Activated naive CD4-positive, alpha-beta T cell treated with anti-CD3 and anti-CD28 coated beads, Interleukin-2, amount 10 ng/mL, durations not matched to agents 7 days and 5 days (primary cell): ENCODE measurements around the gene STYXL2.
A peak's percentile ranks its signal among the peaks of the same experiment; 100 is the strongest.

ENCODE experiments used
- CTCF ChIA-PET: fragments of 350-600 bp; sonication (Branson Sonifier 250); formaldehyde crosslinking; loops from one replicate; lab custom pipeline; 2021; ENCODE audit warnings: antibody characterized with exemption; lab: Charles Lee
- DNase-seq: peaks from one replicate; pipeline ENCODE4 v3.0.0-alpha.2; 2020
- H3K27ac Mint-ChIP-seq: one replicate; pipeline ENCODE4 v1.8.0; 2021; ENCODE audit warnings: mild to moderate bottlenecking, moderate library complexity, mixed read lengths
- H3K27me3 Mint-ChIP-seq: one replicate; pipeline ENCODE4 v1.8.0; 2021; ENCODE audit warnings: mild to moderate bottlenecking, mixed read lengths
- H3K36me3 Mint-ChIP-seq: one replicate; pipeline ENCODE4 v1.8.0; 2021; ENCODE audit warnings: mixed read lengths
- H3K4me1 Mint-ChIP-seq: one replicate; pipeline ENCODE4 v1.8.0; 2021; ENCODE audit warnings: mixed read lengths
- H3K4me3 Mint-ChIP-seq: one replicate; pipeline ENCODE4 v1.8.0; 2021; ENCODE audit warnings: mild to moderate bottlenecking, moderate library complexity, mixed read lengths
- H3K9me3 Mint-ChIP-seq: one replicate; pipeline ENCODE4 v1.8.0; 2021; ENCODE audit warnings: mixed read lengths

Gene STYXL2

DNA sequence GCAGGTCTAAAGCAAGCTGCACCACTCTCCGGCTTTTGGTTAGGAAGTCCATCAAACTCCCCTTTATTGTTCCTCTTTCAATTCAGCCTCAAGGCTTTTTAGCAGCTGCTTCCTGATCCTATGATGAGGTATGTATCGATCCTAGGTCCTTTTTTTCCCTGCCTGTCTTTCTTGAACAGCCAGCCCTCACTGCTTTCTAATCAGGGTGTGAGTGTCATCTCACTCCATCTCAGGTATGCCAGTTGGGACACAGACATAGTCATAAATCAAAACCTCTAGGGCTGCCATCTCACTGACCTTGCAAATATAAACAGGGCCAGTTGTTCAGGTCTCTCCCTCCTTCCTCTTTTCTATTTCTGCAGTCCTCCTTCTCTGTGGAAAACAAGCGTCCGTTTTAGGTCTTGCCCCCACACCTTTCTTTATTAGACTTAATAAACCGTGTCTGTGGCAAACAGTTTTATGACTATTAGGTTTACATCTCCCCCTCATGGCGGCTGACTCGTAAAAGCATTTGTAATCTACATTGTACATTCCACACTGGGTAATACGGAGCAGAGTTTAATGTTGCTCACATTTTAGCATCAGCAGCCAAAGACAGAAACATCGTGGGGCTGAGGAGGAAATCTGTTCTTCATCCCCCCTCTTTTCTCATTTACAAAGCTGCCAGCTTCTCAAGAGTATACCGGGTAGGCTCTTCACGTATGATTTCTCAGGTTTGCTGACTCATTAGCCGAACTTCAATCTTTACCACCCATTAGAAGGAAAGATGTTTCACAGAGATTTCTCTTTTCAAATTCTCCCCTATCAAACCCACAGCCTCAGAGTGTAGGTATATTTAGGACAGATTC lies 11.6 kb downstream of the STYXL2 start:
- DNase-seq, result no peak
- peaks cover 6% of the 10 kb centered on the region for H3K9me3 Mint-ChIP-seq
- peaks cover 4% of the 10 kb centered on the region for H3K27me3 Mint-ChIP-seq
- H3K4me1 Mint-ChIP-seq, result peaks cover 58% of the 10 kb centered on the region
- CTCF ChIA-PET, result interaction anchor here (1.2 kb wide), 2 partner anchors 16 to 46 kb away, joined by 4 to 5 read pairs; no protein-coding TSS in a partner anchor
- H3K27ac Mint-ChIP-seq, result peak overlapping the region; percentile 31
- H3K36me3 Mint-ChIP-seq, result peaks cover 6% of the 10 kb centered on the region
- no peak overlapping the region for H3K4me3 Mint-ChIP-seq

DNA sequence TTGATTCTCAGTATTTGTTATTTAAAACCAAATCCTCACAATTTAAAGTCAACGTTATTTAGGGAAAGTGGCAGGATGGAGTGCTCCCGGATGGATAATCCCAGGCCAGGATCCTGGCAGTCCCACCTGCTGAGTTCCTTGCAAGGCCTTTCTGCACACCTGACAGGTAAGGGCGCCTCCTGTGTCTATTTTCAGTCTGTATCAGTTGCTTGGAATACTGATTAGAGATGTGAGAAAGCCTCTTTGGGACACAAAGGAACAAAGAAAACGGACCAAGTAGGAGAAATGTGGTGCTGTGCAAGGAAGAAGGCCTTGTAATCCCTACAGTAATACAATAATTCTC lies 12.2 kb downstream of the STYXL2 start:
- Mint-ChIP-seq H3K36me3 (peaks cover 6% of the 10 kb centered on the region), H3K27me3 (peaks cover 4% of the 10 kb centered on the region), H3K27ac (no peak overlapping the region), H3K4me3 (no peak overlapping the region), H3K4me1 (peaks cover 64% of the 10 kb centered on the region), H3K9me3 (peaks cover 11% of the 10 kb centered on the region)
- no peak for DNase-seq
- CTCF ChIA-PET, result no interaction called here

DNA sequence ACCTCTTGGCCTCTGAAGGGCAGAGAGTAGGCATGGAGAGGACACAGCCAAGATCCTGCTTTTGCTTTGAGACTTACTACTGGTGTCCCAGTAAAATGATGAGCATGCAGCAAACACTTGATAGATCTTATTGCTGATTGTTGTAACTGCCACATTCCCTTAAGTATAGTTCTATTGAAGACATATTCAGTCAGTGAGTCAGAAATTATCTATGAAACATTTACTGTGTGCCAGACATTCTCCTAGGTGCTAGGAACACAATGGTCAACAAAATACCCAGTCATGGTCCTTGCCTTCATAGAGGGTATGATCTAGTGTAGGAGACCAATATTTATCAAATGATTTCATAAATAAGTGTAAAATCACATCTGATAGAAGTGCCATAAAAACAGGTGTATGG lies 13.6 kb downstream of the STYXL2 start:
- peaks cover 75% of the 10 kb centered on the region for H3K4me1 Mint-ChIP-seq
- CTCF ChIA-PET, result interaction anchor here (0.6 kb wide), 1 partner anchor 9 kb away, joined by 3 read pairs; no protein-coding TSS in a partner anchor

DNA sequence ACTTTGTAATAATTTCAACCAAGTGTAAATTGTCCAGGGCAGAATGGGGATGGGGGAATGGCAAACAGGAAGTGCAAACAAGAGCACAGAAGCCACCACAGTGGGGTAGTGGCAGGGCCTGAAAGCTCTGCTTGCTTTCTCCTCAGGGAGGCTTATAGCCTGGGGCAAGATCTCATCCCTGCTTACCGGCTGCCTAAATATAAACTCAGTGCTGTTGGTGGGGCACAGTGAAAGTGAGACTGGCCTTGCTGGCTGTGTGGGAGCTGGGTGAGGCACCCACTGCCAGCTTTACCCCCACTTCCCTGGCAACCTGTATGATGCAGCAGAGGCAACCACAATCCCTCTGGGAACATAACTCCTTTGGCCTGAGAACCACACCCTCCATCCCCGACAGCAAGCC lies 15.2 kb downstream of the STYXL2 start:
- Mint-ChIP-seq H3K9me3 (peaks cover 11% of the 10 kb centered on the region), H3K27me3 (peaks cover 21% of the 10 kb centered on the region), H3K4me3 (no peak overlapping the region), H3K36me3 (peaks cover 4% of the 10 kb centered on the region), H3K4me1 (peaks cover 65% of the 10 kb centered on the region), H3K27ac (no peak overlapping the region)
- CTCF ChIA-PET, result interaction anchor here (0.7 to 2.0 kb wide), 8 partner anchors 12 to 408 kb away, joined by 3 to 8 read pairs (median 4); partner anchors contain the start of genes GPA33 and POU2F1
- DNase-seq, result peak; percentile 37

More for the DNA sequence above, 13.6 kb downstream of the STYXL2 start:
- no peak for DNase-seq
- Mint-ChIP-seq H3K27me3 (peaks cover 11% of the 10 kb centered on the region), H3K36me3 (peaks cover 6% of the 10 kb centered on the region), H3K27ac (no peak overlapping the region), H3K4me3 (no peak overlapping the region), H3K9me3 (peaks cover 11% of the 10 kb centered on the region)

DNA sequence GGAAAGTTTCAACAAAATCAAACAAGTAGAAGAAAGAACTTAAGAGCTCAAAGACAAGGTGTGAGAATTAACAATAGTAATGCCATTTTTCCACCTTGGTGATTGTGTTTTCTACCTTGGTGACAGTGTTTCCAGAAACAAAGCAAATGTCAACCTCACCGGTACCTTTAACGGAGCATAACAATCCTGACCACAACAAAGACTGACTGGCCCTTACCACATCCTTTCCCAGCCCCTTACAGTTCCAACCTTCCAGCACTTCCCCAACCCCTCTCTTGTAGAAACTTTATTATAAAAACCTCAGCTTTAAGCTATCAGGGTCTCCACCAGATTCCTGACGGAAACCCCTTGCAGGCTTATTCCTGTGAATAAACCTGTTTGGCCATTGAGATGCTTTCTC lies 16.7 kb downstream of the STYXL2 start:
- peak; percentile 64 for DNase-seq
- H3K4me3 Mint-ChIP-seq, result peak overlapping the region; percentile 5
- peaks cover 11% of the 10 kb centered on the region for H3K9me3 Mint-ChIP-seq
- H3K36me3 Mint-ChIP-seq, result peaks cover 4% of the 10 kb centered on the region
- H3K27me3 Mint-ChIP-seq, result peaks cover 36% of the 10 kb centered on the region
- H3K4me1 Mint-ChIP-seq, result peaks cover 50% of the 10 kb centered on the region
- CTCF ChIA-PET, result interaction anchor here (1.3 to 1.6 kb wide), 2 partner anchors 44 to 110 kb away, joined by 4 read pairs; partner anchors contain the start of gene POU2F1
- peak overlapping the region; percentile 79 for H3K27ac Mint-ChIP-seq

DNA sequence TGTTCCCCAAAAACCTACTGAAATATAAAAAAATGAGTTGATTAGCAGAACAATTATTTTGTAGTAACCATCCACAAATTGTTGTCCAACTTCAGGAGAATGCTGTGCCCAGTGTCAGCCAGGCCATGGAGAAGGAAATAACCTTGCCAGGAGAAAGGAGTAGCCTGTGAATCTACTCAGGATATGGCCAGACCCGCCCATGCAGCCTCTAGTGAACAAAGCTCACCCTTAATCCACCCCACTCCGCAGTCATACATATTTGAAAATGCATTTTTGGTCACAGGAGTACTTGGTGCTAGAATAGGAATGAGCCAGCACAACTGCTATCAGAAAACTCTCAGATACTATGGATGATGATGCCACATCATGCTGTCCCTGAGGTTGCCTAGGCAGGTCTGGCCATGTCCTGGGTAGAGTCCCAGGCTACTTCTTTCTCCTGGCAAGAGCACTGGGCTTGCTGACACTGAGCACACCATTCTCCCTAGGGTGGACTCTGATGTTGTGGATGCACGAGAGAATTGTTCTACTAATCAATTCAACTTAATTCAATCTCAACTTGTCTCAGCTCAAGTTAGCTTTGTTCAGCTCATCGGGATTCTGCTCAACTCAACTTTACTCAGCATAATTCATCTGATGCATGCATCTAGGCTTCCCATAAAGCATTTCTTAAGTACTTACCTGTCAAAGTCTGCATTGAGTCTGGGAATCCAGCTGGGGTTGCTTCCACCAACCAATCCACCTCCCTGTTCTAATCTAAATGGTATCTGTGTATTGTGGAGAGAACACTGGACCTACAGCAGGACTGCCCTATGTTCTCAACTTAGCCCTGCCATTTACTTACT lies 18.2 kb downstream of the STYXL2 start:
- H3K27ac Mint-ChIP-seq, result no peak overlapping the region
- peaks cover 11% of the 10 kb centered on the region for H3K9me3 Mint-ChIP-seq
- H3K4me3 Mint-ChIP-seq, result no peak overlapping the region
- H3K36me3 Mint-ChIP-seq, result peaks cover 4% of the 10 kb centered on the region
- CTCF ChIA-PET, result interaction anchor here (0.6 kb wide), 2 partner anchors 22 to 27 kb away, joined by 3 read pairs; no protein-coding TSS in a partner anchor
- peaks cover 44% of the 10 kb centered on the region for H3K27me3 Mint-ChIP-seq
- DNase-seq, result no peak
- peaks cover 47% of the 10 kb centered on the region for H3K4me1 Mint-ChIP-seq

DNA sequence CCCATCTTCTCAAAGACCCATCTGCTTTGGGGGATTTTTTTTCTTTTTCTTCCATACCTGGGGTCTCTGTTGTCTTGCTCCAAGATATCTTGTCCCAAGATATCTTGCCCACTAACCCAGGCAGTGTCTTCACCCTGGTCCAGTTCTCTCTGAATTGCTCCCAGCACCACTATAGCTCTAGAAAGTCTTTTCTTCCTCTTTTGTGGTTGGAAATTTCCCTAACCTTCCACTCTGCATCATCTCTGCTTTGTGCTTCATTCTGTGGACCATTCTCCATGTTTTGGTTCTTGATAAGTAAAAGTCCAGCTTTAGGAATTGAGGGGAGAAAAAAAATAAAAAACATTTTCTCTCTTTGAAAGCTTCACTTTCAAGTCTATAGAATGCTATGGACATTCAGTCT lies 20.9 kb downstream of the STYXL2 start:
- Mint-ChIP-seq H3K27ac (no peak overlapping the region), H3K36me3 (no peaks in the 10 kb centered on the region), H3K27me3 (peaks cover 61% of the 10 kb centered on the region), H3K9me3 (peaks cover 11% of the 10 kb centered on the region), H3K4me3 (no peak overlapping the region), H3K4me1 (peaks cover 25% of the 10 kb centered on the region)
- CTCF ChIA-PET, result interaction anchor here (0.7 kb wide), 1 partner anchor 34 kb away, joined by 3 read pairs; no protein-coding TSS in a partner anchor
- no peak for DNase-seq

DNA sequence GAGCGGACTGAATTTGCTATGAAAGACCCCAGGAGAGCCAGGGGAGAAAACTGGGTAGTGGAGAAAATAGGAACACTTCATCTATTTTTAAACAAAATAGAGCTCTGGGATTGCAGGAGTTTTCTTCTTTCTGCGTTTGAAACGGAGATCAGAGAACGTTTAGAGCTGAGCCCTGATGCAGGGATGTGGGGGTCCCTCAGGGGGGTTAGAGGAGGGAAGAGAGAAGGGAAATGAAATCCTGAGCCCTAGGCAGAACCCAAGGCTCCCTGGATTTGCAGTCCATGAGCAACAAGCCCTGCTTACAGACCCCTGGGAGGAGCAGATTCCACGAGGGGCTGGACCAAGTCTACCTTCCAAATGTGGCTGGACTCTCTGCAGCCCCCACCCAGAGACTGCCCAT lies 21.8 kb downstream of the STYXL2 start:
- H3K4me1 Mint-ChIP-seq, result peaks cover 16% of the 10 kb centered on the region
- CTCF ChIA-PET, result interaction anchor here (1.1 to 1.2 kb wide), 2 partner anchors 39 to 54 kb away, joined by 3 to 5 read pairs; no protein-coding TSS in a partner anchor
- no peaks in the 10 kb centered on the region for H3K36me3 Mint-ChIP-seq
- peaks cover 3% of the 10 kb centered on the region for H3K9me3 Mint-ChIP-seq
- no peak overlapping the region for H3K27ac Mint-ChIP-seq
- peaks cover 65% of the 10 kb centered on the region for H3K27me3 Mint-ChIP-seq
- H3K4me3 Mint-ChIP-seq, result no peak overlapping the region
- no peak for DNase-seq

DNA sequence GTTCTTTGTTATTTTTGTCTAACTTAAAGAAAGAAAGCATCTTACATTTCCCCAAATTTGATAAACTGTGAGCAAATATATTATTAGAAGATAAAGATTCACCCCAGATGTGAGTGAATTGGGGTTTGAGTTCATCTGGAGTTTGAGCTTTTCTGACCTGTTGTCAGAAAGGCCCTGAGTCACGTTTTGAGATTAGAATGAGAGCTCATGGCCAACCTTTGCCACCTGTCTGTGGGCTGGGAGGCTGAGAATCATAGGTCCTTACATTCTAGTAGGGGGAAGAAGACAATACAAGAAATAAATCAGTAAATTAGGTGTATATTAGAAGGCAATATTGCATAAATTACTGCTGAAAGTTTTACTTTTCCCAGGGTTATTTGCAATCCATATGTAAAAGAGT lies 22.3 kb downstream of the STYXL2 start:
- H3K4me3 Mint-ChIP-seq, result no peak overlapping the region
- H3K27ac Mint-ChIP-seq, result no peak overlapping the region
- CTCF ChIA-PET, result interaction anchor here (1.1 to 1.2 kb wide), 2 partner anchors 40 to 55 kb away, joined by 3 to 5 read pairs; no protein-coding TSS in a partner anchor
- no peak for DNase-seq
- H3K4me1 Mint-ChIP-seq, result peaks cover 14% of the 10 kb centered on the region
- no peaks in the 10 kb centered on the region for H3K36me3 Mint-ChIP-seq
- H3K27me3 Mint-ChIP-seq, result peaks cover 70% of the 10 kb centered on the region
- no peaks in the 10 kb centered on the region for H3K9me3 Mint-ChIP-seq

DNA sequence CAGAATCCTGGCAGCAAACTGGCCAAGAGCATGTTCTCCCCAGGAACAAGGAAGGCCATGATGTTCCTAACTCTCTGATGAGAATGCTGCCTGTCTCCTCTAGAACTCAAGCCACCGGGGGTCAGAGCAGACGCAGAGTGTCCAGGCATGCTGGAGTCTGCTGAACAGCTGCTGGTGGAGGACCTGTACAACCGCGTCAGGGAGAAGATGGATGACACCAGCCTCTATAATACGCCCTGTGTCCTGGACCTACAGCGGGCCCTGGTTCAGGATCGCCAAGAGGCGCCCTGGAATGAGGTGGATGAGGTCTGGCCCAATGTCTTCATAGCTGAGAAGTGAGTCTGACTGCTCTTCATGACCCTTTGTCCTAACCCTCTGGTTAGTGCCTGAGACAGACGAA lies 23.4 kb downstream of the STYXL2 start:
- no peak overlapping the region for H3K27ac Mint-ChIP-seq
- peaks cover 76% of the 10 kb centered on the region for H3K27me3 Mint-ChIP-seq
- no peak overlapping the region for H3K4me3 Mint-ChIP-seq
- H3K9me3 Mint-ChIP-seq, result no peaks in the 10 kb centered on the region
- CTCF ChIA-PET, result no interaction called here
- H3K36me3 Mint-ChIP-seq, result no peaks in the 10 kb centered on the region
- peaks cover 14% of the 10 kb centered on the region for H3K4me1 Mint-ChIP-seq
- DNase-seq, result no peak

DNA sequence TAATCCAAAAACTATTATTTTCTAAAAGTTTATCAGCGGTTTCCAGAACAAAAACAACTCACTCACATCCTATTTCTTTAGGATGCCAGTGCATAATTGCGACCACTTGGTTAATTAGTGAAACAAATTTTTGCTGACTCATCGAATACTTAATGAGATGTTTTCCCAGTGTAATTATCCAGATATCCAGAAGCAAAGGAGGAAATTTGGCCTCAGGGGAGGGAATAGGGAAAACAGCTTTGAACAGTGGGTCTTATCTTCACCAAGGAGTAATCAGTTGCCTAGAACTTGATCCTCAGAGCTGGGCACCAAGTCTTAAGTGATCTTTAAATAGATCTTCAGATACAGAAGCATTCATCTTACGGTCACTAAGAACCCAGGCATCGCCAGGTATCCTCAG lies 24.3 kb downstream of the STYXL2 start:
- Mint-ChIP-seq H3K27me3 (peaks cover 73% of the 10 kb centered on the region), H3K27ac (no peak overlapping the region), H3K4me1 (peaks cover 12% of the 10 kb centered on the region), H3K9me3 (no peaks in the 10 kb centered on the region), H3K36me3 (no peaks in the 10 kb centered on the region), H3K4me3 (no peak overlapping the region)
- DNase-seq, result no peak
- CTCF ChIA-PET, result interaction anchor here (0.7 to 0.9 kb wide), 2 partner anchors 53 to 59 kb away, joined by 3 to 5 read pairs; no protein-coding TSS in a partner anchor

DNA sequence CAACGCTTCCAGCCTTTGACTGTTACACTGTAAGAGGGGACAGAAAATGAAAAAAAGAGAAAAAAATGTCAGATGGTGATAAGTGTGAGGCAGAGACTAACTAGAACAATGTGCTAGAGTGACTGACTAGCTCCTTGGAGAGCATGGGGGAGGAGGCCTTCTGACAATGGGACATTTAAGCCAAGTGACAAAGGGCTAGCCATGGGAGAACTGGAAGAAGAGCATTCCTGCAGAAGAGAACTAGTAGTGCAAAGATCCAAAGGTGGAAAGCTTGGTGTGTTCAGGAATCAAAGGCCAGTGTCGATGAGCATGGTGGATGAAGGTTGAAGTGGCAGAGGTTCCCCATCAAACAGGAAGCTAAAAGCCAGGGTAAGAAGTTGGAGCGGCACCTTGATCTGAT lies 25.8 kb downstream of the STYXL2 start:
- no peaks in the 10 kb centered on the region for H3K36me3 Mint-ChIP-seq
- H3K27ac Mint-ChIP-seq, result no peak overlapping the region
- DNase-seq, result no peak
- no peaks in the 10 kb centered on the region for H3K9me3 Mint-ChIP-seq
- CTCF ChIA-PET, result interaction anchor here (0.9 to 3.8 kb wide), 6 partner anchors 35 to 413 kb away, joined by 3 to 36 read pairs (median 4); partner anchors contain the start of gene POU2F1
- H3K27me3 Mint-ChIP-seq, result peaks cover 59% of the 10 kb centered on the region
- peaks cover 12% of the 10 kb centered on the region for H3K4me1 Mint-ChIP-seq
- H3K4me3 Mint-ChIP-seq, result no peak overlapping the region

DNA sequence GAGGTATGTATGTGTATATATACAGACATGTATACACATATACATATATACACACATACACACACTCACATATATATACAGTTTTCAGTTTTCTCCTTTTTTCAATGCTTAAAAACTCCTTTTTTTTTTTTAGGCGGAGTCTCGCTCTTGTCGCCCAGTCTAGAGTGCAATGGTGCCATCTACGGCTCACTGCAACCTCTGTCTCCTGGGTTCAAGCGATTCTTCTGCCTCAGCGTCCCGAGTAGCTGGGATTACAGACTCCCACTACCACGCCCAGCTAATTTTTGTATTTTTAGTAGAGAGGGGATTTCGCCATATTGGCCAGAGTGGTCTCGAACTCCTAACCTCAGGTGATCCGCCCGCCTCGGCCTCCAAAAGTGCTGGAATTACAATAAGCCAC lies 27.0 kb downstream of the STYXL2 start:
- peak; percentile 53 for DNase-seq
- peak overlapping the region; percentile 77 for H3K4me3 Mint-ChIP-seq
- H3K36me3 Mint-ChIP-seq, result no peaks in the 10 kb centered on the region
- peaks cover 12% of the 10 kb centered on the region for H3K4me1 Mint-ChIP-seq
- peak overlapping the region; percentile 6 for H3K27ac Mint-ChIP-seq
- CTCF ChIA-PET, result interaction anchor here (0.7 to 3.8 kb wide), 12 partner anchors 9 to 211 kb away, joined by 3 to 36 read pairs (median 4); no protein-coding TSS in a partner anchor
- H3K27me3 Mint-ChIP-seq, result peaks cover 51% of the 10 kb centered on the region
- H3K9me3 Mint-ChIP-seq, result no peaks in the 10 kb centered on the region
